ENCODE data around the gene MACROD2.

Gene MACROD2

GRCh38 chr20:15848126-15848525 is 1852.8 kb downstream of the MACROD2 start:
- H3K4me3 ChIP-seq (ENCODE audit: low read depth, low read length) = no peak overlapping the region

DNA sequence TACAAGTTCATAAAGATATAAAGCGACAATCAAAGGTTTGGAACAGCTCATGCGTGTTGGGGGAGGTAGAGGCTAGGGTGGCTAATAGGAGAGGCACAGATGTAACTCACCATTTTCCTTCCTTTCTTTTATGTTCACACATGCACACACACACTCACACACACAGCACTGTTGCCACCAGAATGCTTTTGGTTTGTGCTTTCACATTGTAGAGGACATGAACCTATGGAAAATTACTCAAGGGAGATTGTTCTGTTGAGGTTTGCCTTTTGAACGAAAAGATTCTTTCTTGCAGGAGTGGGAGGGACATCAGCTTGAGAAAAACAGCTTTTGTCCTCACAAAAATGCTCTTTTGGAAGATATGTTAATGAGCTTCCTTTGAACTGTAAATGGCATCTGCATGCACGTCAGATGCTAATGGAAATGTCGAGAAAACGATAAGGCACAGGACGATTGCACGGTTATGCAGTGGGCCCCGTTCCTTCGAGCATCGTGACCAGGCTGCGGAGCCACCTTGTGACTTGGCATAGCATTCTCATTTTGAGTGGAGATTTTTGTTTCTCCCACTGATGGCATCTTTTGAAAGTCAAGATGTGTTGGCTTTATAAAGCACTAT is 1853.8 kb downstream of the MACROD2 start:
- no peak overlapping the region for H3K4me3 ChIP-seq (ENCODE audit: low read depth, low read length)

- no peak overlapping the region for H3K4me3 ChIP-seq (ENCODE audit: low read depth, low read length)
Observed at GRCh38 chr20:15851576-15852215, 1856.4 kb downstream of the MACROD2 start.

DNA sequence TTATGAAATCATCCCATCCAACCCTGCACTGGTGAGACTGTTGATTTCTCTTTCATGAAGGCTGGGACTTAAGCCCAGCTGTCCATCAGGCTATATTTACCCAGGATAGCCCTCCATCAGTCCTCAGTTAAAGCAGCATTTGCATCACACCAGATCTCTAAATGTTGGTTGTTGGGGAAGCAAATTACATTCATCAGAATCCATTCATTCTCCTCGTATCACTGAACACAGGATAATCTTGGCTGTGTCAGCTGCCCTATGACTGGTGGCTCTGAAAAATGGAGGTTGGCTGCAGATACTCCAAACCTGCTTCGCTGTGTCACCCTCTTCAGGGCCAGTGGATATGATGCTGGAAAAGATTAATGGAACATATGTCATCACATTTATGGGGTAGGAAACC is 1859.6 kb downstream of the MACROD2 start:
- H3K4me3 ChIP-seq (ENCODE audit: low read depth, low read length) = no peak overlapping the region

DNA sequence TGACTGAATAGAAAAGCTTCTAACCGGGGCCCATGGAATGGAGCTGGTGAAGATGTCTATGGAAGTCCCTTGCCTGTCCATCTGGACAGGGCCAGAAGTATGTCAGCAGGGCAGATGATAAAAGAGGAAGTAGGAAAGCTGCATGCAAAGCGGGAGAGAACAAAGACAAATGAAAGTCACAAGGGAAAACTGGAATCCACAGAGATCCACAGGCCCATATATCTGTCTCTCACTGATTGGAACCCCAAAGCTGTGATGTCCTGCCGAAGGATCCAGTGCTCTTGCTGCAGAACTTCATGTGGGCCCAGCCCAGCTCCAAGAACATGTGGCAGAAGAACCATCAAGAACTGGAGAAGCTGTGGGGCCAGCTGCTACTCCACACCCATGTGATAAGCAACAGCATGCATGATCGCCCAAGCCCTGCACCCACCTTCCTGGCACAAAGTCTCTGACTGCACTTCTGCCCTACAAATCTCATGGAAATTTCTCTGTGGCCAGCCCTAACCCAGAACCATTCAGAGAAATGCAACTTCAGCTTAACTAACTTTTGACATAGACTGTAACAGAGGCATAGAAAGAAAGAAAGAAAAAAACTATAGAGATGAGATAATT is 1862.0 kb downstream of the MACROD2 start:
- H3K4me3 ChIP-seq (ENCODE audit: low read depth, low read length) = no peak overlapping the region

DNA sequence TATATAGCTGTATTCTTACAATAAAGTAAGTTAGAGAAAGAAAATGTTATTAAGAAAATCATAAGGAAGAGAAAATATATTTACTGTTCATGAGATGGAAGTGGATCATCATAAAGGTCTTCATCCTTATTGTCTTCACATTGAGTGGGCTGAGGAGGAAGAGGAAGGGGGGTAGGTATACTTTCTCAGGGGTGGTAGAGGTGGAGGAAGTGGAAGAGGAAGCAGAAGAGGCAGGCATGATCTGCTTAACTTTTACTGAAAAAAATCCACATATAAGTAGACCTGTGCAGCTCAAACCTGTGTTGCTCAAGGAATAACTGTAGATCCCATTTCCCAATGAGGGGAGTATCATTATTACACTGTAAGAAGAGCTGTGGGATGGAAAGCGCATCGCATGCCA is 1863.7 kb downstream of the MACROD2 start:
- H3K4me3 ChIP-seq (ENCODE audit: low read depth, low read length) = no peak overlapping the region

DNA sequence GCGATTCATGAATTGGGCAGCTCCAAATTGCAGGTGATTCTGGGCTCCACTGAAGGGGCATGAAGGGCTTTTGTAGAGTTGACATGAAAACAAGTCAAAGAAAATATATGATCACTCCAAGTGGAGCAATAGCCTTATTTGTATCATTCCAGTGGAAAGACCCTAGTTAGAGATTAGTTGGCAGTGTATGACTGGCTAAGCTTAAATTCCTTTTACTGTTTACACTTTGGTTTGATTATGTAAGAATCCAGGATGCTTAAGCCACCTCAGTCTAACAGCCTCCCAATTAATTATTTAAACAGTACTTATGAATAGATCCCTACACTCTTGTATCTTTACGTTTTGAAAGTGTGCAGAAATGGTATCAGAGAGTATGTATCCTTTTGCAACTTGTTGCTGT is 1865.5 kb downstream of the MACROD2 start:
- H3K4me3 ChIP-seq (ENCODE audit: low read depth, low read length) = no peak overlapping the region

DNA sequence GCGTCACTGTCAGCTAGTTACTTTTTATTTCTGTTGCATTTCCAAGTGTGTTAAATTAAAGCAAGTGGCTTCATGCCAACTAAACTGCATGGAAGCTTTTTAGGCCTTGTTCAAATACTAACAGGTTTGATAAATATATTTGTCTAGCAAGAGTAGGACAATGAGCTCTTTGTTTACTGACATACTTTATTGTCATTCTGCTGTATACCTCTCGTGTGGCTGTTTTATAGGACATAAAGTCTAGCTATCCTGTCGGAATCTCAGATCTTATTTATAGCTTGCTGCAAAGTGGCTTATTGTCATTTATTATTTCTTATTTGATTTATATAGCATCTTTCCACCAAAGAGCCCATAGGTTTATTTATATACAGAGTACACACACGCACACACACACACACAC is 1866.9 kb downstream of the MACROD2 start:
- H3K4me3 ChIP-seq (ENCODE audit: low read depth, low read length) = no peak overlapping the region

GRCh38 chr20:15863735-15864134 is 1868.4 kb downstream of the MACROD2 start:
- H3K4me3 ChIP-seq (ENCODE audit: low read depth, low read length) = no peak overlapping the region

- H3K4me3 ChIP-seq (ENCODE audit: low read depth, low read length) = no peak overlapping the region
Observed at GRCh38 chr20:15865553-15865952, 1870.2 kb downstream of the MACROD2 start.

DNA sequence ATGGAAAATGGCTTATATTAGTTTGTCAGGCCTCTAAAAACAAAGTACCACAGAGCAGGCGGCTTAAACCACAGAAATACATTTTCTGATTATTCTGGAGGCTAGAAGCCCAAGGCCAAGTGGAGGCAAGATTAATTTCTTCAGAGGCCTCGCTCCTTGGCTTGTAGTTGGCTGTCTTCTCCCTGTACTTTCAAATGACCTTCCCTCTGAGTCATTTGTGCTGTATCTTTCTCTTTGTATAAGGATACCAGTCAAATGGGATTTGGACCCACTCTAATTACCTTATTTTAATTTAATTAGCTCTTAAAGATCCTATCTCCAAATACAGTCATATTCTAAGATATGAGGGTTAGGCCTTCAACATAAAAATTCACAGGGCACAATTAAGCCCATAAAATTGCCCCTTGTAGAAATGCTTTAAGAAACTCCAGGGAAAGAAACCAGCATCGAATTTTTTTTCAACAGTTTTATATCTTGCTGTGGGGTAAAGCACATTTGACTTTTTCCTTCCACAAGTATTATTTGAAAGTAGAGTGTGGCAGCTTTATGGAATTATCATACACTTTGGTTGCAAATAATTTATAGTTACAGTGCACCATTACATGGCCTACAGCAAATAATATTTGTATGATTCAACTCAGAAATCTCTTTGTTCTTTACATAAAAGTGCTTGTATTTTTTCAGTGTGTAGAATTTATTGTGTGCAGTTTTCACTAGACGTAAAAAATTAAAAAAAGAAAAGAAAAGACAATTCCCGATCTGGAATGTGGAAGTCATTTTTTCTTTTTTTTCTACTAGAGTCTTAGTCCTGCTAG is 1871.8 kb downstream of the MACROD2 start:
- no peak overlapping the region for H3K4me3 ChIP-seq (ENCODE audit: low read depth, low read length)

DNA sequence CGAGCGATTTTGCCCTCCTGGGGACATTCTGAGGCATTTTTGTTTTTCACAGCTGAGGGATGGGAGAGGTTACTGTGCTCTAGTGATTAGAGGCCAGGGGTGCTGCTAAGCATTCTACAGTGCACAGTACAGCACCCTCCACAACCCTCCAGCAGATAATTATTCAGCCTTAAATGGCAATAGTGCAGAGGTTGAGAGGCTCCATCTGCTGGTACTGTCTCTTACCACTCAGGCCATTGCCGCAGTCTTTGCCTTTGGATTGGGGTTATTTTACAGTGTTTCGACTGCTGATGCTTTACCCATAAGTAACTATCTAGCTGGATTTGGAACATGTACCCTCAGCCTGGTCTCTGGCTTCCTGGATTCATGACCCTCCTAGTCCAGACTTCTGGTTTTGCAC is 1872.6 kb downstream of the MACROD2 start:
- no peak overlapping the region for H3K4me3 ChIP-seq (ENCODE audit: low read depth, low read length)

DNA sequence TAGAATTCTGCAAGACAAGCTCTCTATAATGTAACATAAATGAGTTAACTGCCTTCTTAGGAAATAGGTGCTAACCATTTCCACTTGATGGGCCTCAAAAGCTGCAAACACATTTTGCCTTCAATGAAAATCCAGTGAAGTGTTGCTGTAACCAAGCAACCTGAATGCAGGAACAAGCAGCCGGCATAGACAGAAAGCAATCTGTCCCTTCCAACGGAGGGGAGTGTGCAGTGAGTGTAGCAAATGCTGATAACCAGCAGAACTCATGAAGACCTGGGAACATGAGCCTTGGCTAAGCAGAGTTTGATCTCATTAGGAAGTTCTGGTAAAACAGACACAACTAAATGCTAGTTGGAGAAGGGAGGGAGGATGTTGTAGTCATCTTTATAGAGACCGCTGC is 1880.1 kb downstream of the MACROD2 start:
- no peak overlapping the region for H3K4me3 ChIP-seq (ENCODE audit: low read depth, low read length)

DNA sequence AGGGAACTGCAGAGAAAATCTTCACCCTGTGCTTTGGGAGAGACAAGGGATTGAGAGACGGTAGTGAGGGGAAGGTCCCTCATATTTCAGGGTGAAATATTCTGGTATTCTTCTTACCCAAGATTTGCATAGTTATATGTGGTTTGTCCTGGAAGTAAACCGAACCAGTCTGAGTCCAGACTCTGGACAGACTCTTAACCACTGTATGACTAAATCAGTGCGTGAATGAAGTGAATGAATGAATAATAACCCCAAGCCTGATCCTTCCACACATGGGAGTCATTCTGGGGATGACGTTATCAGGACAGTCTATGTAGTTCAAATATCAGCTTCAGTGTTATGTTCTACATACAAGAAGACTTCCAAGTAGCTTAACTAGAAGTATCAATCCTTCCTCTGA is 1887.2 kb downstream of the MACROD2 start:
- H3K4me3 ChIP-seq (ENCODE audit: low read depth, low read length) = no peak overlapping the region

DNA sequence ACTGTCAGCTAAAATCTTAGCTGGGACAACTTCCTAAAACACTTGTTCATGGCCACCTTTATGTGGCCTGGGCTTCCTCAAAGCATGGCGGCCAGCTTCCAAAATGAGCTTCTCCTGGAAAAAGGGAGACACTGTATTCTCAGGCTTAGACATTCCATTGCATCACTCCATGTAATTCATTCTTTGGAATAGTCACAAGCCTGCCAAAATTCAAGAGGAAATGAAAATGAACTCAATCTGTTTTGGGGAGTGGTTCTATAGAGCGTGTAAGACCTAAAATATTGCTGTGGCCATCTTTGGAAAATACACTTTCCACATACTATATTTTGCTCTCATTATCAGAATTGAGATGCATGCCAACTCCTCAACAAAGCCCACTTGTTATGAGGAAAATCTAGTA is 1890.9 kb downstream of the MACROD2 start:
- no peak overlapping the region for H3K4me3 ChIP-seq (ENCODE audit: low read depth, low read length)

- H3K4me3 ChIP-seq (ENCODE audit: low read depth, low read length) = no peak overlapping the region
Observed at GRCh38 chr20:15887387-15887786, 1892.1 kb downstream of the MACROD2 start.

- H3K4me3 ChIP-seq (ENCODE audit: low read depth, low read length) = no peak overlapping the region
Observed at GRCh38 chr20:15889061-15889460, 1893.7 kb downstream of the MACROD2 start.

DNA sequence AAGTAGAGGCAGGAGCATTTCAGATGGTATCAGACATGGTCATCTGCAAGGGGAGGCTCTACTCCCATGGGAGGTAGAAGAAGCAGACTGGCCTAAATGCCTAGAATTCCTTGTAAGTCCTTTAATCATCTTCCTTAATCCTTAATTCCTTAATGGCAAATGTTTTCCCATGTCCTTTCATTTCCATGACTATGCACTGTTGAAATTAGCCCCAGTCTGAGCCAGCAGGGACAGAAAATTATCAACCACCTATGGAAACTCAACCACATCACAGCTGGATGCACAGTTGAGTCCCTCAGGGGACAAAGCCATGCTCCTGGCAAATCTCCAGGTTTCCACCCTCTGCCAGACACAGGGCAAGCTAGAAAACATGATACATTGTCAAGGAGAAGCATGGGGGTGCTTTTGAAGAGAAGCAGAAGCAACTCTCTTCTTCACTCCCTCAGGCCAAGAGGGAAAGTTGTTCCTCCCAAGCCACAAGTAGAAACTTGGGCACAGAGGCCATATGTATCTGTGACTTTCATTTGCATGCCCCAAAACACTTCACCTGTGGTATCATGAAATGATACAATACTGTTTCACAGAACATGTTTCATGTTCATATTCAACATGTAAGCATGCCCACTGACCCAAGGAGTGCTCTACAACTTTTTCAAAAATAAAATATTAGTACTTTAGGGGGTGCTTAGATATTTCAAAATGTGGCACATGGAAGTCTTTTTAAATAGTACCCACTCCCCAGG is 1894.4 kb downstream of the MACROD2 start:
- H3K4me3 ChIP-seq (ENCODE audit: low read depth, low read length) = no peak overlapping the region

- no peak overlapping the region for H3K4me3 ChIP-seq (ENCODE audit: low read depth, low read length)
Observed at GRCh38 chr20:15890407-15890982, 1895.2 kb downstream of the MACROD2 start.

- H3K4me3 ChIP-seq (ENCODE audit: low read depth, low read length) = no peak overlapping the region
Observed at GRCh38 chr20:15895126-15895525, 1899.8 kb downstream of the MACROD2 start.

Data from iPS-11a (cell line).